Thyroid gland (tissue), 4 donors: ENCODE results near the gene CHST5.

Experiments used
- CTCF ChIP-seq, 6 experiments: fragments of 200-600 bp in 3 of 6; fragments of 450-650 bp in 3 of 6; sonication (generic) in 3 of 6; IDR thresholded peaks; one replicate each; pipeline ENCODE4 v1.5.1; 2016 to 2019; ENCODE audit warnings: antibody characterized with exemption in 6 of 6, mild to moderate bottlenecking in 2 of 6, inconsistent platforms in 1 of 6, moderate library complexity in 1 of 6
- POLR2A ChIP-seq, 2 donors: fragments of 450-650 bp; IDR thresholded peaks; one replicate each; pipeline ENCODE4 v1.6.1; 2017; ENCODE audit warnings: antibody characterized with exemption in 2 of 2, mild to moderate bottlenecking in 2 of 2, moderate library complexity in 1 of 2

GRCh38 chr16:75559564-75560372 lies 23.9 kb upstream of the CHST5 start:
- TF ChIP-seq CTCF (IDR thresholded peaks at IDR 0.05): no peak
- no peak for TF ChIP-seq POLR2A (IDR thresholded peaks at IDR 0.05)
